ENCODE measurements around the gene TTC7B.

DNA sequence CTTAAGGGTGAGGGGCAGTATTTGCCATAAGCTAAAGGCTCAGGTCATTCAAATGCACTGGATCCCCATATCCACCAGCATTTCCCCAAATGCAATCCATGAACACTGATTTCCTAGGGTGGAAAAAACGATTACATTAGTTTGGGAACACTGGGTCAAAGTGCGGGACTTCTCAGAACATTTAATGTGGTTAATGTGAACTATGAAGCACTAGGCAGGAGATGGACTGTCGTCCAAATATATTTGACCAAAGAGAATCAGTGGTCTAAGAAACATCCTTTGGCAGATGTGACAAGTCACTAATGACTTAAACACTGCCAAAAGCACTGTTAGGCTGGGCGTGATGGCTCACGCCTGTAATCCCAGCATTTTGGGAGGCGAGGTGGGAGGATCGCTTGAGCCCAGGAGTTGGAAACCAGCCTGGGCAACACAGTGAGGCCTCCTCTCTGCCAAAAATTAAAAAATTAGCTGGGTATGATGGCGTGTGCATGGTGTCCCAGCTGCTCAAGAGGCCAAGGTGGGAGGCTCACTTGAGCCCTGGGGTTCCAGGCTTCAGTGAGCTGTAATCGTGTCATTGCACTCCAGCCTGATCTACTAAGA lies 214.0 kb downstream of the TTC7B start:
- TF ChIP-seq CTCF (IDR thresholded peaks at IDR 0.05; ENCODE audit: poor library complexity, severe bottlenecking) = no peak
- TF ChIP-seq POLR2AphosphoS5 (IDR thresholded peaks at IDR 0.05) = no peak
- no peak for TF ChIP-seq REST (IDR thresholded peaks at IDR 0.05; ENCODE audit: borderline replicate concordance)
- TF ChIP-seq TAF1 (IDR thresholded peaks at IDR 0.05; ENCODE audit: low read depth) = no peak
- TF ChIP-seq EZH2 (IDR thresholded peaks at IDR 0.05; ENCODE audit: borderline replicate concordance, insufficient read depth, low read length, poor library complexity, severe bottlenecking) = no peak
- TF ChIP-seq EP300 (conservative IDR thresholded peaks at IDR 0.05; ENCODE audit: poor library complexity, severe bottlenecking) = no peak
